WTC11 (cell line): Measurements from ENCODE around the gene THRSP. TPM values are rescaled to one million over a fixed set of nuclear protein-coding genes. Genes with fewer than 3 reads are reported as not detected.
"Not testable (repeated sequence)": the region's sequence is repeated elsewhere in the genome, so short reads cannot be mapped to it uniquely, and the experiment has no call there.

Experiments used
- ATAC-seq: fragments of 200-7000 bp; cut with Tn5 transposase; 2 replicates; pipeline ENCODE4 v1.10.0; 2021; ENCODE audit warnings: mild to moderate bottlenecking, moderate library complexity
- CTCF ChIA-PET: fragments of 300-600 bp; sonication (Branson Sonifier 250); formaldehyde crosslinking; loops from one replicate; lab custom pipeline; 2021; ENCODE audit warnings: antibody characterized with exemption; lab: Charles Lee
- POLR2A ChIA-PET: fragments of 350-600 bp; sonication (Branson Sonifier 250); formaldehyde crosslinking; loops from one replicate; lab custom pipeline; 2021; ENCODE audit warnings: antibody characterized with exemption; lab: Charles Lee
- DNase-seq: peaks from one replicate; pipeline ENCODE4 v3.0.0; 2021; ENCODE audit warnings: low spot score
- H3K27ac Mint-ChIP-seq: 2 replicates; pipeline ENCODE4 v1.8.0; 2021; ENCODE audit warnings: mixed read lengths
- H3K27me3 Mint-ChIP-seq: 2 replicates; pipeline ENCODE4 v1.8.0; 2021; ENCODE audit warnings: low read depth, mild to moderate bottlenecking, moderate library complexity, mixed read lengths
- H3K36me3 Mint-ChIP-seq: 2 replicates; pipeline ENCODE4 v1.8.0; 2021; ENCODE audit warnings: mixed read lengths
- H3K4me1 Mint-ChIP-seq: 2 replicates; pipeline ENCODE4 v1.8.0; 2022; ENCODE audit warnings: mixed read lengths
- H3K4me3 Mint-ChIP-seq: 2 replicates; pipeline ENCODE4 v1.8.0; 2021; ENCODE audit warnings: mild to moderate bottlenecking, moderate library complexity, mixed read lengths
- H3K9me3 Mint-ChIP-seq: 2 replicates; pipeline ENCODE4 v1.8.0; 2021; ENCODE audit warnings: mixed read lengths
- FOXJ3 ChIP-seq: sonication (generic); formaldehyde crosslinking; IDR thresholded peaks from 2 replicates; pipeline ENCODE4 v1.9.0; 2021; ENCODE audit warnings: missing genetic modification reagents, mild to moderate bottlenecking, borderline replicate concordance
- HMGA2 ChIP-seq: fragments of 250-450 bp; sonication (Bioruptor Pico); IDR thresholded peaks from 2 replicates; pipeline ENCODE4 v1.4.0; 2021; ENCODE audit warnings: mild to moderate bottlenecking, moderate library complexity
- TCF7 ChIP-seq: sonication (generic); formaldehyde crosslinking; IDR thresholded peaks from 2 replicates; pipeline ENCODE4 v1.8.0; 2022; ENCODE audit warnings: mild to moderate bottlenecking, low read depth, missing genetic modification reagents, moderate library complexity
- ZNF121 ChIP-seq: sonication (generic); formaldehyde crosslinking; IDR thresholded peaks from 2 replicates; pipeline ENCODE4 v1.8.0; 2023; ENCODE audit warnings: missing genetic modification reagents
- ZNF219 ChIP-seq: sonication (generic); formaldehyde crosslinking; IDR thresholded peaks from 2 replicates; pipeline ENCODE4 v1.8.0; 2023; ENCODE audit warnings: missing genetic modification reagents, mild to moderate bottlenecking, borderline replicate concordance
- total RNA-seq: library from RNA; stranded (reverse); gene quantifications from 3 replicates; pipeline ENCODE4 v1.2.3, GENCODE V29; 2021
- TF ChIP-seq, protein P1 (sequence below): sonication (generic); formaldehyde crosslinking; IDR thresholded peaks from 2 replicates; pipeline ENCODE4 v1.8.1; 2022; ENCODE audit warnings: missing genetic modification reagents, borderline replicate concordance
- TF ChIP-seq, protein P2 (sequence below): sonication (generic); formaldehyde crosslinking; IDR thresholded peaks from 2 replicates; pipeline ENCODE4 v1.8.1; 2022; ENCODE audit warnings: low read depth, missing genetic modification reagents, borderline replicate concordance
- TF ChIP-seq, protein P3 (sequence below): sonication (generic); formaldehyde crosslinking; IDR thresholded peaks from 2 replicates; pipeline ENCODE4 v1.8.0; 2022; ENCODE audit warnings: mild to moderate bottlenecking, missing genetic modification reagents
- TF ChIP-seq, protein P4 (sequence below): sonication (generic); formaldehyde crosslinking; IDR thresholded peaks from 2 replicates; pipeline ENCODE4 v1.8.0; 2022; ENCODE audit warnings: missing genetic modification reagents

THRSP gene
- total RNA-seq, 1 experiment from 2014 or later, result not detected

DNA sequence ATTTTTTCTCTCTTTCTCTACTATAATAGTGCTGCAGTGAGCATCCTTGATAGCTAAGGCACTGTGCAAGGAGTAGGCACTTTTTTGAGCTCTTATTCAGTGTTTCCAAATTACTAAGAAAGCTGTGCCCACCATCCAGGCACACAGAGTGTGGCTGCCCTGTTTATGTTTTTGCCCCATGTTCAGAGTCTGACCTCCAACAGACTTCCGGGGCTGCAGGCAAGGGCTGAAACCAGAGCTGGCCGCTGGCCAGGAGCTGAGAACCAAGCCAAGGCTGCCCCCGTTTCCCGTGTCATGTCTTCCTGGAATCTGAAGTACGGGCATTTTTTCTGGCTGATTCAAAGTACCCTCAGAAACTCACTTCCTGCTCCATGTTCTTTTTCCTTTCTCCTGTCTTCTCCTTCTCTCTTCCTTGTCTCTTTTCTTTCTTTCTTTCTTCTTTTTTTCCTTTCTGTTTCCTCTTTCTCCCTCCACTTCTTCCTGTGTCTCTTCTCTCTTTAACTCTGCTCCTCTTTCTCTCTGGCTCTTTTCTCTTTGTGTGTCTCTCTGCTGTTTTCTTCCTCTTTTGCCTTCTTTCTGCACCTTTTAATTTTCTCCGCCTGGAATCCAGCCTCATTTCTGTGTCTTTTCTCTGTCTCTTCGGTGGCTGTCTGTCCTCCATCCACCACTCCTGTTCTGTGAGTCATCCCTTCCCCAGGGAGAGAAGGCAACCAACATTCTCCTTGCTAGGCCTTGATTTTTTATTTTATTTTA is 23.6 kb upstream of the THRSP start:
- Mint-ChIP-seq H3K4me3 (no peak overlapping the region), H3K27ac (peak overlapping the region; percentile 86)

DNA sequence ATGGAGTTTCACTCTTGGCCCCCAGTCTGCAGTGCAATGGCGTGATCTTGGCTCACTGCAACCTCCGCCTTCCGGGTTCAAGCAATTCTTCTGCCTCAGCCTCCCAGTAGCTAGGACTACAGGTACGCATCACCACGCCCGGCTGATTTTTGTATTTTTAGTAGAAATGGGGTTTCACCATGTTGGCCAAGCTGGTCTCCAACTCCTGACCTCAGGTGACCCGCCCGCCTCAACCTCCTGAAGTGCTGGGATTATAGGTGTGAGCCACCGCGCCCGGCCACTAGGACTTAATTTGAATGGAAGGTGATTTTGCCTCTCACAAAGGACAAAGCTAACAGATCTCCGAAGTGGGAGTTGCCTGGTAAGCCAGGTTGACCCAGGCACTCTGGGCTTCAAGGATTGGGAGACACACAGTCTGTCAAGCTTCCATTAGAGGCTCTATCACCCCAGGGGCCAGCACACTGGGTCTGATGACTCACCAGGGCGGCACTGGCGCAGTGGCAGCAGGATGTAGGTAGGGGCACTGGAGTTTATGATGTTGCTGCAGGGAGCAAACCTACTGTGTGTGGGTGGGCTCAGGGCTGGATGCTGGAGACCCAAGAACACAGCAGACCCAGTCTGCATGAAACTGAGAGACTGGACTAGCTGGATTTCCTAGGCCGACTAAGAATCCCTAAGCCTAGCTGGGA is 22.8 kb upstream of the THRSP start:
- peaks cover 20% of the 10 kb centered on the region for H3K27me3 Mint-ChIP-seq
- H3K9me3 Mint-ChIP-seq, result peaks cover 4% of the 10 kb centered on the region; the same call in 1 of the 2 replicates
- H3K4me3 Mint-ChIP-seq, result no peak overlapping the region
- CTCF ChIA-PET, result interaction anchor here (0.6 to 1.7 kb wide), 6 partner anchors 9 to 47 kb away, joined by 3 to 12 read pairs (median 4); no protein-coding TSS in a partner anchor
- H3K27ac Mint-ChIP-seq, result no peak overlapping the region
- H3K4me1 Mint-ChIP-seq, result peaks cover 17% of the 10 kb centered on the region
- TF ChIP-seq, protein P1, sequence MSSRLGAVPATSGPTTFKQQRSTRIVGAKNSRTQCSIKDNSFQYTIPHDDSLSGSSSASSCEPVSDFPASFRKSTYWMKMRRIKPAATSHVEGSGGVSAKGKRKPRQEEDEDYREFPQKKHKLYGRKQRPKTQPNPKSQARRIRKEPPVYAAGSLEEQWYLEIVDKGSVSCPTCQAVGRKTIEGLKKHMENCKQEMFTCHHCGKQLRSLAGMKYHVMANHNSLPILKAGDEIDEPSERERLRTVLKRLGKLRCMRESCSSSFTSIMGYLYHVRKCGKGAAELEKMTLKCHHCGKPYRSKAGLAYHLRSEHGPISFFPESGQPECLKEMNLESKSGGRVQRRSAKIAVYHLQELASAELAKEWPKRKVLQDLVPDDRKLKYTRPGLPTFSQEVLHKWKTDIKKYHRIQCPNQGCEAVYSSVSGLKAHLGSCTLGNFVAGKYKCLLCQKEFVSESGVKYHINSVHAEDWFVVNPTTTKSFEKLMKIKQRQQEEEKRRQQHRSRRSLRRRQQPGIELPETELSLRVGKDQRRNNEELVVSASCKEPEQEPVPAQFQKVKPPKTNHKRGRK, result no peak
- TF ChIP-seq, protein P2, sequence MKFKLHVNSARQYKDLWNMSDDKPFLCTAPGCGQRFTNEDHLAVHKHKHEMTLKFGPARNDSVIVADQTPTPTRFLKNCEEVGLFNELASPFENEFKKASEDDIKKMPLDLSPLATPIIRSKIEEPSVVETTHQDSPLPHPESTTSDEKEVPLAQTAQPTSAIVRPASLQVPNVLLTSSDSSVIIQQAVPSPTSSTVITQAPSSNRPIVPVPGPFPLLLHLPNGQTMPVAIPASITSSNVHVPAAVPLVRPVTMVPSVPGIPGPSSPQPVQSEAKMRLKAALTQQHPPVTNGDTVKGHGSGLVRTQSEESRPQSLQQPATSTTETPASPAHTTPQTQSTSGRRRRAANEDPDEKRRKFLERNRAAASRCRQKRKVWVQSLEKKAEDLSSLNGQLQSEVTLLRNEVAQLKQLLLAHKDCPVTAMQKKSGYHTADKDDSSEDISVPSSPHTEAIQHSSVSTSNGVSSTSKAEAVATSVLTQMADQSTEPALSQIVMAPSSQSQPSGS (CRISPR knock-in tag), result no peak
- TF ChIP-seq, protein P3, sequence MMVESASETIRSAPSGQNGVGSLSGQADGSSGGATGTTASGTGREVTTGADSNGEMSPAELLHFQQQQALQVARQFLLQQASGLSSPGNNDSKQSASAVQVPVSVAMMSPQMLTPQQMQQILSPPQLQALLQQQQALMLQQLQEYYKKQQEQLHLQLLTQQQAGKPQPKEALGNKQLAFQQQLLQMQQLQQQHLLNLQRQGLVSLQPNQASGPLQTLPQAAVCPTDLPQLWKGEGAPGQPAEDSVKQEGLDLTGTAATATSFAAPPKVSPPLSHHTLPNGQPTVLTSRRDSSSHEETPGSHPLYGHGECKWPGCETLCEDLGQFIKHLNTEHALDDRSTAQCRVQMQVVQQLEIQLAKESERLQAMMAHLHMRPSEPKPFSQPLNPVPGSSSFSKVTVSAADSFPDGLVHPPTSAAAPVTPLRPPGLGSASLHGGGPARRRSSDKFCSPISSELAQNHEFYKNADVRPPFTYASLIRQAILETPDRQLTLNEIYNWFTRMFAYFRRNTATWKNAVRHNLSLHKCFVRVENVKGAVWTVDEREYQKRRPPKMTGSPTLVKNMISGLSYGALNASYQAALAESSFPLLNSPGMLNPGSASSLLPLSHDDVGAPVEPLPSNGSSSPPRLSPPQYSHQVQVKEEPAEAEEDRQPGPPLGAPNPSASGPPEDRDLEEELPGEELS (CRISPR knock-in tag), result no peak
- TF ChIP-seq ZNF121 (CRISPR knock-in tag) (no peak), FOXJ3 (CRISPR knock-in tag) (no peak), TCF7 (no peak), ZNF219 (0 out of 2 replicates have a peak, but pooled peaks have one; percentile 22)
- peak; percentile 51 for ATAC-seq
- POLR2A ChIA-PET, result interaction anchor here (0.6 to 1.7 kb wide), 2 partner anchors 46 to 785 kb away, joined by 4 to 5 read pairs; partner anchors contain the start of gene INTS4
- no peak for DNase-seq
- H3K36me3 Mint-ChIP-seq, result no peaks in the 10 kb centered on the region; the same call in 1 of the 2 replicates

More for the DNA sequence above, 23.6 kb upstream of the THRSP start:
- Mint-ChIP-seq H3K27me3 (peaks cover 13% of the 10 kb centered on the region), H3K4me1 (peaks cover 14% of the 10 kb centered on the region)
- POLR2A ChIA-PET, result interaction anchor here (1.7 kb wide), 1 partner anchor 45 kb away, joined by 4 read pairs; the partner anchor contains the start of gene INTS4
- TF ChIP-seq HMGA2 (CRISPR knock-in tag), result no peak
- TF ChIP-seq, protein P1, result peak; percentile 45; the same call in 1 of the 2 replicates
- TF ChIP-seq, all 79 proteins: peak for 1
- Mint-ChIP-seq H3K9me3 (peaks cover 4% of the 10 kb centered on the region; the same call in 1 of the 2 replicates), H3K36me3 (no peaks in the 10 kb centered on the region; the same call in 1 of the 2 replicates)
- CTCF ChIA-PET, result interaction anchor here (0.6 to 1.7 kb wide), 5 partner anchors 8 to 40 kb away, joined by 3 to 4 read pairs (median 4); no protein-coding TSS in a partner anchor
- DNase-seq (no peak), ATAC-seq (no peak)

DNA sequence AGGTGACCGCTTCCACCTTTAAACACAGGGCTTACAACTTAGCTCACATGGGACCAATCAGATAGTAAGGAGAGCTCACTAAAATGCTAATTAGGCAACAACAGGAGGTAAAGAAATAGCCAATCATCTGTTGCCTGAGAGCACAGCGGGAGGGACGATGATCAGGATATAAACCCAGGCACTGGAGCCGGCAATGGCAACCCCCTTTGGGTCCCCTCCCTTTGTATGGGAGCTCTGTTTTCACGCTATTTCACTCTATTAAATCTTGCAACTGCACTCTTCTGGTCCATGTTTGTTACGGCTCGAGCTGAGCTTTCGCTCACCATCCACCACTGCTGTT is 22.3 kb upstream of the THRSP start:
- not testable (repeated sequence) for DNase-seq, ATAC-seq, H3K4me3 Mint-ChIP-seq, H3K9me3 Mint-ChIP-seq, H3K36me3 Mint-ChIP-seq
- ChIA-PET CTCF (interaction anchor here (0.8 to 1.7 kb wide), 5 partner anchors 10 to 47 kb away, joined by 3 to 12 read pairs (median 4); no protein-coding TSS in a partner anchor), POLR2A (interaction anchor here (0.6 to 1.7 kb wide), 2 partner anchors 47 to 784 kb away, joined by 4 to 5 read pairs; partner anchors contain the start of gene INTS4)
- Mint-ChIP-seq H3K27ac (peak overlapping the region; percentile 44; the same call in 1 of the 2 replicates), H3K4me1 (peaks cover 21% of the 10 kb centered on the region)
- TF ChIP-seq, protein P4, sequence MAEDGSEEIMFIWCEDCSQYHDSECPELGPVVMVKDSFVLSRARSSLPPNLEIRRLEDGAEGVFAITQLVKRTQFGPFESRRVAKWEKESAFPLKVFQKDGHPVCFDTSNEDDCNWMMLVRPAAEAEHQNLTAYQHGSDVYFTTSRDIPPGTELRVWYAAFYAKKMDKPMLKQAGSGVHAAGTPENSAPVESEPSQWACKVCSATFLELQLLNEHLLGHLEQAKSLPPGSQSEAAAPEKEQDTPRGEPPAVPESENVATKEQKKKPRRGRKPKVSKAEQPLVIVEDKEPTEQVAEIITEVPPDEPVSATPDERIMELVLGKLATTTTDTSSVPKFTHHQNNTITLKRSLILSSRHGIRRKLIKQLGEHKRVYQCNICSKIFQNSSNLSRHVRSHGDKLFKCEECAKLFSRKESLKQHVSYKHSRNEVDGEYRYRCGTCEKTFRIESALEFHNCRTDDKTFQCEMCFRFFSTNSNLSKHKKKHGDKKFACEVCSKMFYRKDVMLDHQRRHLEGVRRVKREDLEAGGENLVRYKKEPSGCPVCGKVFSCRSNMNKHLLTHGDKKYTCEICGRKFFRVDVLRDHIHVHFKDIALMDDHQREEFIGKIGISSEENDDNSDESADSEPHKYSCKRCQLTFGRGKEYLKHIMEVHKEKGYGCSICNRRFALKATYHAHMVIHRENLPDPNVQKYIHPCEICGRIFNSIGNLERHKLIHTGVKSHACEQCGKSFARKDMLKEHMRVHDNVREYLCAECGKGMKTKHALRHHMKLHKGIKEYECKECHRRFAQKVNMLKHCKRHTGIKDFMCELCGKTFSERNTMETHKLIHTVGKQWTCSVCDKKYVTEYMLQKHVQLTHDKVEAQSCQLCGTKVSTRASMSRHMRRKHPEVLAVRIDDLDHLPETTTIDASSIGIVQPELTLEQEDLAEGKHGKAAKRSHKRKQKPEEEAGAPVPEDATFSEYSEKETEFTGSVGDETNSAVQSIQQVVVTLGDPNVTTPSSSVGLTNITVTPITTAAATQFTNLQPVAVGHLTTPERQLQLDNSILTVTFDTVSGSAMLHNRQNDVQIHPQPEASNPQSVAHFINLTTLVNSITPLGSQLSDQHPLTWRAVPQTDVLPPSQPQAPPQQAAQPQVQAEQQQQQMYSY, result peak; percentile 75; the same call in 1 of the 2 replicates
- TF ChIP-seq, all 79 proteins: peak for 1; not testable (repeated sequence) for 78
- H3K27me3 Mint-ChIP-seq, result peaks cover 23% of the 10 kb centered on the region
